GM12878 (cell line): ENCODE measurements around the gene GINS2.

ENCODE experiments used
- ASH2L ChIP-seq: fragments of 300-600, 200-600 bp; sonication (generic); IDR thresholded peaks from 2 replicates; pipeline ENCODE4 v1.6.1; 2017; ENCODE audit warnings: low read depth, mild to moderate bottlenecking, borderline replicate concordance
- BCL11A ChIP-seq: IDR thresholded peaks from 2 replicates; pipeline ENCODE4 v1.6.1; 2011; ENCODE audit warnings: low read depth, low read length
- BHLHE40 ChIP-seq, 2 experiments: fragments of 450-650 bp in 1 of 2; IDR thresholded peaks; 2 replicates each; pipeline ENCODE4 v1.6.1; 2011 to 2017; ENCODE audit warnings: low read depth in 2 of 2, borderline replicate concordance in 1 of 2, improper control_type of control experiment in 1 of 2, low read length in 1 of 2, mild to moderate bottlenecking in 1 of 2
- BMI1 ChIP-seq: fragments of 450-650 bp; IDR thresholded peaks from 2 replicates; pipeline ENCODE4 v1.6.1; 2016; ENCODE audit warnings: mild to moderate bottlenecking, moderate library complexity, borderline replicate concordance
- EP300 ChIP-seq, 2 experiments: fragments of 150-350 bp in 1 of 2; IDR thresholded peaks; 2 replicates each; pipeline ENCODE4 v1.6.1; 2011 to 2012; ENCODE audit warnings: low read depth in 2 of 2, low read length in 2 of 2, borderline replicate concordance in 1 of 2, improper control_type of control experiment in 1 of 2, inconsistent platforms in 1 of 2; ENCODE audit not compliant: control insufficient read depth in 1 of 2
- SIN3A ChIP-seq: IDR thresholded peaks from 2 replicates; pipeline ENCODE4 v1.6.1; 2012; ENCODE audit warnings: low read depth, low read length, improper control_type of control experiment
- ZNF384 ChIP-seq: IDR thresholded peaks from 2 replicates; pipeline ENCODE4 v1.6.1; 2012; ENCODE audit warnings: low read depth, mild to moderate bottlenecking, low read length, improper control_type of control experiment, borderline replicate concordance
- TF ChIP-seq, protein P1 (sequence below), 3 experiments: IDR thresholded peaks in 2 of 3; conservative IDR thresholded peaks in 1 of 3; 2 replicates each; pipeline ENCODE4 v1.5.1; 2011; ENCODE audit warnings: low read depth in 3 of 3, low read length in 3 of 3, mild to moderate bottlenecking in 3 of 3, control low read depth in 2 of 3, moderate library complexity in 2 of 3, inconsistent platforms in 1 of 3, mixed read lengths in 1 of 3; ENCODE audit not compliant: control insufficient read depth in 2 of 3, insufficient read depth in 1 of 3; ENCODE audit errors: extremely low read depth in 1 of 3
- TF ChIP-seq, protein P2 (sequence below): fragments of 450-650 bp; IDR thresholded peaks from 2 replicates; pipeline ENCODE4 v1.6.1; 2017; ENCODE audit warnings: mild to moderate bottlenecking
- TF ChIP-seq, protein P3 (sequence below): fragments of 150-350 bp; IDR thresholded peaks from 2 replicates; pipeline ENCODE4 v1.6.1; 2016; ENCODE audit warnings: low read depth, low read length

DNA sequence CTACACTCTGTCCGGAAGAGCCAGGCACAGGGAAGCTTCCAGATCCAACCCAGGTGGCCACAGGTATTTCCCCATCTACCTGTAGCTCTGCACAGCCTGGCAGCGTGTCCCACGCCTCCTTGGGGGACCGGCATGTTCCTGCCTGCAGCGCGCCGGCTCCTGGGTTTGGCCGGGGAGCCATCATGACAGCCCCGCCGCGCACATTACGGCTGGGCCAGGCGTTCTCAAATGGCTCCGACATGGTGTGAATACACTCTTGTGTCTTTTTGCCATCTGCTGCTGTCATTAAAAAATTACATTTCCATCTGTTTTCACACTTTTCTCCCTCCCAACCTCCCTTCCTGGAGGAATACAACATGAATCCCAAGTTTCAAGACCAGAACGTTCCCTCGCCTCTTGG is 8.0 kb upstream of the GINS2 start:
- TF ChIP-seq, protein P1, sequence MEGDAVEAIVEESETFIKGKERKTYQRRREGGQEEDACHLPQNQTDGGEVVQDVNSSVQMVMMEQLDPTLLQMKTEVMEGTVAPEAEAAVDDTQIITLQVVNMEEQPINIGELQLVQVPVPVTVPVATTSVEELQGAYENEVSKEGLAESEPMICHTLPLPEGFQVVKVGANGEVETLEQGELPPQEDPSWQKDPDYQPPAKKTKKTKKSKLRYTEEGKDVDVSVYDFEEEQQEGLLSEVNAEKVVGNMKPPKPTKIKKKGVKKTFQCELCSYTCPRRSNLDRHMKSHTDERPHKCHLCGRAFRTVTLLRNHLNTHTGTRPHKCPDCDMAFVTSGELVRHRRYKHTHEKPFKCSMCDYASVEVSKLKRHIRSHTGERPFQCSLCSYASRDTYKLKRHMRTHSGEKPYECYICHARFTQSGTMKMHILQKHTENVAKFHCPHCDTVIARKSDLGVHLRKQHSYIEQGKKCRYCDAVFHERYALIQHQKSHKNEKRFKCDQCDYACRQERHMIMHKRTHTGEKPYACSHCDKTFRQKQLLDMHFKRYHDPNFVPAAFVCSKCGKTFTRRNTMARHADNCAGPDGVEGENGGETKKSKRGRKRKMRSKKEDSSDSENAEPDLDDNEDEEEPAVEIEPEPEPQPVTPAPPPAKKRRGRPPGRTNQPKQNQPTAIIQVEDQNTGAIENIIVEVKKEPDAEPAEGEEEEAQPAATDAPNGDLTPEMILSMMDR (IDR thresholded peaks at IDR 0.05 in 2 of 3, conservative IDR thresholded peaks at IDR 0.05 in 1 of 3; ENCODE audit: control insufficient read depth in 2 of 3, extremely low read depth in 1 of 3, insufficient read depth in 1 of 3, low read depth in 3 of 3, low read length in 3 of 3): no peak
- TF ChIP-seq BHLHE40 (IDR thresholded peaks at IDR 0.05; ENCODE audit: borderline replicate concordance in 1 of 2, low read depth in 2 of 2, low read length in 1 of 2): no peak
- no peak for TF ChIP-seq BMI1
- no peak for TF ChIP-seq BCL11A
- TF ChIP-seq, protein P2, sequence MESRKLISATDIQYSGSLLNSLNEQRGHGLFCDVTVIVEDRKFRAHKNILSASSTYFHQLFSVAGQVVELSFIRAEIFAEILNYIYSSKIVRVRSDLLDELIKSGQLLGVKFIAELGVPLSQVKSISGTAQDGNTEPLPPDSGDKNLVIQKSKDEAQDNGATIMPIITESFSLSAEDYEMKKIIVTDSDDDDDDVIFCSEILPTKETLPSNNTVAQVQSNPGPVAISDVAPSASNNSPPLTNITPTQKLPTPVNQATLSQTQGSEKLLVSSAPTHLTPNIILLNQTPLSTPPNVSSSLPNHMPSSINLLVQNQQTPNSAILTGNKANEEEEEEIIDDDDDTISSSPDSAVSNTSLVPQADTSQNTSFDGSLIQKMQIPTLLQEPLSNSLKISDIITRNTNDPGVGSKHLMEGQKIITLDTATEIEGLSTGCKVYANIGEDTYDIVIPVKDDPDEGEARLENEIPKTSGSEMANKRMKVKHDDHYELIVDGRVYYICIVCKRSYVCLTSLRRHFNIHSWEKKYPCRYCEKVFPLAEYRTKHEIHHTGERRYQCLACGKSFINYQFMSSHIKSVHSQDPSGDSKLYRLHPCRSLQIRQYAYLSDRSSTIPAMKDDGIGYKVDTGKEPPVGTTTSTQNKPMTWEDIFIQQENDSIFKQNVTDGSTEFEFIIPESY: no peak
- no peak for TF ChIP-seq ZNF384
- TF ChIP-seq, protein P3, sequence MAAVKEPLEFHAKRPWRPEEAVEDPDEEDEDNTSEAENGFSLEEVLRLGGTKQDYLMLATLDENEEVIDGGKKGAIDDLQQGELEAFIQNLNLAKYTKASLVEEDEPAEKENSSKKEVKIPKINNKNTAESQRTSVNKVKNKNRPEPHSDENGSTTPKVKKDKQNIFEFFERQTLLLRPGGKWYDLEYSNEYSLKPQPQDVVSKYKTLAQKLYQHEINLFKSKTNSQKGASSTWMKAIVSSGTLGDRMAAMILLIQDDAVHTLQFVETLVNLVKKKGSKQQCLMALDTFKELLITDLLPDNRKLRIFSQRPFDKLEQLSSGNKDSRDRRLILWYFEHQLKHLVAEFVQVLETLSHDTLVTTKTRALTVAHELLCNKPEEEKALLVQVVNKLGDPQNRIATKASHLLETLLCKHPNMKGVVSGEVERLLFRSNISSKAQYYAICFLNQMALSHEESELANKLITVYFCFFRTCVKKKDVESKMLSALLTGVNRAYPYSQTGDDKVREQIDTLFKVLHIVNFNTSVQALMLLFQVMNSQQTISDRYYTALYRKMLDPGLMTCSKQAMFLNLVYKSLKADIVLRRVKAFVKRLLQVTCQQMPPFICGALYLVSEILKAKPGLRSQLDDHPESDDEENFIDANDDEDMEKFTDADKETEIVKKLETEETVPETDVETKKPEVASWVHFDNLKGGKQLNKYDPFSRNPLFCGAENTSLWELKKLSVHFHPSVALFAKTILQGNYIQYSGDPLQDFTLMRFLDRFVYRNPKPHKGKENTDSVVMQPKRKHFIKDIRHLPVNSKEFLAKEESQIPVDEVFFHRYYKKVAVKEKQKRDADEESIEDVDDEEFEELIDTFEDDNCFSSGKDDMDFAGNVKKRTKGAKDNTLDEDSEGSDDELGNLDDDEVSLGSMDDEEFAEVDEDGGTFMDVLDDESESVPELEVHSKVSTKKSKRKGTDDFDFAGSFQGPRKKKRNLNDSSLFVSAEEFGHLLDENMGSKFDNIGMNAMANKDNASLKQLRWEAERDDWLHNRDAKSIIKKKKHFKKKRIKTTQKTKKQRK: no peak
- TF ChIP-seq ASH2L: no peak
- no peak for TF ChIP-seq SIN3A
- no peak for TF ChIP-seq EP300 (IDR thresholded peaks at IDR 0.05; ENCODE audit: borderline replicate concordance in 1 of 2, control insufficient read depth in 1 of 2, low read depth in 2 of 2, low read length in 2 of 2)
